DMS114 treated with DMSO at 0.1 percent for 48 hours (cell line): Measurements from ENCODE around the gene DTD1.
"Not testable (repeated sequence)": the region's sequence is repeated elsewhere in the genome, so short reads cannot be mapped to it uniquely, and the experiment has no call there.

ENCODE experiments used
- DNase-seq: peaks from one replicate; lab custom pipeline; 2025; ENCODE audit not compliant: unreplicated experiment; lab: John Stamatoyannopoulos, UW

Gene DTD1

DNA sequence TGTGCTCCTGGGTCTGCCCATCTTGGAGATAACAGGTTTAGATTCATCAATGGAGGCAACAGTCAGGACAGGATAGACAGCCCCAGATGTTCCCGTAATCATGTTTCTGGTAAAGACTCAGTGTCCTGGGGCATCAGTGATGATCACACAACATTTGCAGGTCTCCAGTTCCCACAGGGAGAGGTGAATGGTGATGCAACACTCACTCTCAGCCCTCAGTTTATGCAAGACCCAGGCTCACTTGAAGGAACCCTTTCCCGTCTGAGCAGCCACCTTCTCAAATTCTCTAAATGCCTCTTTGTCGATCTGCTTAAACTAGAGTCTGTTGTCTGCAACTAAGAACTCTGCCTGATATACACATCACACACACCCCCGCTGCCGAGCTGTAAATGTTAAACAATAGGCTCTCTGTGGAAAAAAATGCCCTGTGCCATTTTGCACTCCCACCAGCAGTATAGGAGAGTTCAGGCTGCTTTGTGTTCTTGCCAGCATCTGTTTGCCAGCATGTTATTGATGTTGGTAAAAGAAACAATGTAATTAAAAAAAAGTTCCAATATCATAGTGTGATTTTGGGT, 195.6 kb downstream of the DTD1 start:
- no peak for DNase-seq

DNA sequence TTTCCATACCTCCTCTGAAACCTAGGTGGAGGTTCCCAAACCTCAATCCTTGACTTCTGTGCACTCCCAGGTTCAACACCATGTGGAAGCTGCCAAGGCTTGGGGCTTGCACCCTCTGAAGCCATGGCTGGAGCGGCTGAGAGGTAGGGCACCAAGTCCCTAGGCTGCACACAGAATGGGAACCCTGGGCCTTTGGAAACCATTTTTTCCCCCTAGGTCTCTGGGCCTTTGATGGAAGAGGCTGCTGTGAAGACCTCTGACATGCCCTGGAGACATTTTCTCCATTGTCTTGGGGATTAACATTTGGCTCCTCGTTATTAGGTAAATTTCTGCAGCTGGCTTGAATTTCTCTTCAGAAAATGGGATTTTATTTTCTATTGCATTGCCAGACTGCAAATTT, 199.2 kb downstream of the DTD1 start:
- not testable (repeated sequence) for DNase-seq

DNA sequence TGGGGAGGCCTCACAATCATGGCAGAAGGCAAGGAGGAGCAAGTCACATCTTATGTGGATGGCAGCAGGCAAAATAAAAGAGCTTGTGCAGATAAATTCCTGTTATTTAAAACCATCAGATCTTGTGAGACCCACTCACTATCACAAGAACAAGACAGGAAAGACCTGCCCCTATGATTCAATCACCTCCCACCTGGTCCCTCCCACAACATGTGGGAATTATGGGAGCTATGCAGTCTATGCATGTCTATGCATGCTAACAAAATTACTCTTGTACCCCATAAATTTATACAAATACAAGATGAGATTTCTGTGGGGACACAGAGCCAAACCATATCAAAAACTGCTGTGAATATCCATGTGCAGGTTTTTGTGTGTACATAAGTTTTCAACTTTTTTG, 200.2 kb downstream of the DTD1 start:
- DNase-seq, result no peak

DNA sequence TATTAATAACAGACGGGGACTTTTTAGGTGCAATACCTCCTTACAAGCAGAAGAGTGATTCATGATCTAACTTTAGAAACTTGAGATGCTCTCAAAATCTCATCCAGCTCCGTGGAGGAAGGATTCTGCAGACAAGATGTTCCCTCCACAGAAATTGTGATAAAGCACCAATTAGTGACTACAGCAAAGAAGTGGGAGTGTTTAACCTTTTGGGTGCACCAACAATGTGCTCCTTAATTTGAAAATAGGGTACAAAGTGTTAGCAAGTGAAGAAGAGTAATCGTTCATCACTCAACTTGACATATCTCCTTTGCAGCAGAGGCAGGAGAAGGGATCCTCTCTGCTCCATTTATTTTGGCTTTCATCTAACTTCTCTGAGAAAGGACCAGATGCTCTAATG, 202.9 kb downstream of the DTD1 start:
- DNase-seq, result no peak

DNA sequence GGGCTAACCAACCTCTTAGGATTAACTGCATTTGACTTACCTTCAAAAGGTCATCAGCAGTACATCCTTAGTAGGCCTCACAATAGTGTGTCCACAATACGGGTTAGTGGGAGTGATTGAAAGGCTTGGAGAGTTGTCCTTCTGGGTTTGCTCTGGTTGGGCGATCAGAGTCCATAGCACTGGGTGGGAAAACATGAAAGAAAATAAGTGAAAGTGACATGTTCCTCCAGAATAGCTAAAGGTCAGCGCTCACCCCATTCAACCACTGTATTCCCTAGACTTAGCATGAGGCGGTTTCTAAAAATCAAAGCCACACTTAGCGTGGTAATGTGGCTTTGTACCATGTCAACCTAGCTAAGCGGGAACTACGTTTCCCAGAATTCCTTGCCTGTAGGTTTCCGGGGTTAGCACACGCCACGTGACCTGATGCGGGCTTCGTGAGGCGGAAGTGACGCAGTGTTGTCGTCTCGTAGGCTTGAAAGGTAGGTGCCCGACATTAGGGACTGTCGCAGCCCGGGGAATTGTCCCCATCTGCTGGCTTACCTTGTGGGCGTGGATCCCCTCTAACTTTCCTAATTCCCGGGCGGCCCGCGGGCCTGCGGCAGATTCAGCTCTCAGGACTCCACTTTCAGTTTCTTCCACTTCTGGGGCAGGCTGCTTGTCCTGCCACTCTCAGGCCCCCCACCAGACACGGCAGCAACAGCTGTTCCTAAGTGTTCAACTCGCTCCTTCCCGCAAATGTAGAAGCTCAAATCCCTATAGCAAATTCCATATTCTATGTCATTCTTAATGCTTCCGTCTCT, 206.0 kb downstream of the DTD1 start:
- DNase-seq, result peak; percentile 86

DNA sequence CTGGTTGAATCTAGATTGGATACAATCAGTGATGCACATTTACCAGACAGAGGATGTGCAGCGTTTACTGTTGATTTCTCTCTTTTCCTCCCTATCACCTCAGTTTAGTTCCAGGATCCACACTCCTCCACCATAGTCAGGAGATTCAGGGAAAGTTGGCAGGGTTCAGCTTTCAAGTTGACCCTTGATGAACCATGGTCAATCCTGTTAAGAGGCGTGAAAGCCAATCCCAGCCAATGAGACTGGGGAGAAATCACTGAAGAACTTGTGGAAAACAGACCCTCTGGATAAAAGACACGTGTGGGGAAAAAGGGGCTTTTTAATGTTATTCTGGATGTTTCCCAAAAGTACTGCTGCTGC, 206.6 kb downstream of the DTD1 start:
- DNase-seq, result no peak

DNA sequence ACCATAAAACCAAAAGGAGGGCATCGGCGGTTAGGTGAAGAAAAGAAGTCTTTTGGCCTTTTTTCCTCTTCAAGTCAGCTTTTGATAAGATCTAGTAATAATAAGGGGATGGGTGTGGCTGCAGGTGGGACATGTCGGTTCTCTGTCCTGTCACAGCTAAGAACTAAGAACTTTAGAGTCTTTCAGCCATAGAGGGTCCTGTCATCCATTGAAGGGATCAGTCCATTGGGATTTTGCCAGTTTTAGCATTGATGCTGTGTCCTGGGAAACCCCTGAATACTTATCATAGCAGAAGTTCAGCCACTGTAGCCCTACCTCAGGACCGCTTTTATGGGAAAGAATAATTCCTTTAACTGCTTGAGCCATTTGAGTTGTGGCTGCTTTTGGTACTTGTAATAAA, 207.5 kb downstream of the DTD1 start:
- DNase-seq, result no peak

DNA sequence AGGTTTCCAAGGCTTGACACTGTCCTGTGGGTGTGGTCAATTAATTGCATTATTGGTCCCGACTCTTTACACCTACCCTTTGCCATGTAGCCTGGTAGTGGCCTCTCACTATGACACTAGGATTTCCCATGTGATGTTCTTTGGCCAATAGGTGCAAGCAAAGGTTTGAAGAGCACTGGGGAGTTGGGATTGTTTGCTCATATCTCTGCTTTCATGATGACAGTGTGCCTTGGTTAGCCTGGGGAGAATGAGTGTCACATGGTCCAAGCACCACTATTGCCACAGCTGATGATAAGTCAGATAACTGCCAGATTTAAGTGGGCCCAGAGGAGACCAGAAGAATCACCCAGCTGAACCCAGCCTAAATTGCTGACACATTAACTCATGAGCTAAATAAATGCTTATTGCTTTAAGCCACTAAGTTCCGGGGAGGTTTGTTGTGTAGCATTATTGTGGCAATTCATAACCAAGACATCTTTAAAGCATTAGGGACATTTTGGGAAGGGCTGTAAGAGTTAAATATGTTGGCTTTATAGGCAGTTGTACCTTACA, 208.5 kb downstream of the DTD1 start:
- DNase-seq, result no peak

DNA sequence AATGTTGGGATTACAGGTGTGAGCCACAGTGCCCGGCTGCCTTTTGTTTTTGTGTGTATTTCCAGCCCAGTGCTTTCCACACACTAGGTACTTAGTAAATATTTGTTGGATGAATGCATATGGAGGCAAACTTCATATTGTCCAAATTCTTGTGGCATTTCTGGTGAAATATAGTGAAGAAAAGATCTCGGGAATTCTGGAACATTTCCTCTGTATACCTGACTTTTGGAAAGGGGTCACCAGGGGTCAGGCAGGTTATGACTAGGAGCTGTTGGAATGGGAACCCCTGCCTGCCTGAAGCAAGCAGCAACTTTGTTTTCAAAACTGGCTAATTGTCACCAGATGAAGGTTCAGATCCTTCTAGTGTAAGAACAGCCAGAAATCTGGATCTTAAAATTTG, 213.7 kb downstream of the DTD1 start:
- DNase-seq, result no peak

DNA sequence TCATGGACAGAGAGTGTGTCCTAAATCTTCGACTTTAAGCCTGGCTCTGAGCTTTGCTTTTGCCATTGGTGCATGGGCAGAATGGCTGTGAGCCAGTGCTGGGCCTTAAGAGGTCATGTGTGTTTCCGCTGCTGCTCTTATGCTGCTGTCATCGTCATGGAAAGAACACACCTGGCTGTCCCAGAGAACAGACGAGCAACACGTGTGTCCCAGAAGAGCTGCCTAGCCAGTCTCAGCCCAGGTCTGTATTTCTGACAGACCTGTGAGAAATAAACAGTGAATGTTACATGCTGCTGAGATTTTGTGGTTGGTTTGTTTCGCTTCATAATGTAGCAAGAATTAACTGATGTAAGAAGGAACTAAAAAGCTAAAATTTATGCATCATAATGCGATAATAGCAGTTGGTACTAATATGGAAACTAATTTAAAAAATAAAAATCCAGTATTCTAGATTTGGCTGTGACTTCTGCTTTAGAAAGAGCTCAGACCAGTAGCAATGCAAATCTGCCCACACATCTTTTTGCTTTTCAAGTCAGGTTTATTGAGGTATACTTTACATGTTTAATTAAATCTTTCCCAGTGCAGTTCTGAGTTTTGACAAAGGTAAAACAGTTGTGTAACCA, 214.3 kb downstream of the DTD1 start:
- DNase-seq, result no peak

DNA sequence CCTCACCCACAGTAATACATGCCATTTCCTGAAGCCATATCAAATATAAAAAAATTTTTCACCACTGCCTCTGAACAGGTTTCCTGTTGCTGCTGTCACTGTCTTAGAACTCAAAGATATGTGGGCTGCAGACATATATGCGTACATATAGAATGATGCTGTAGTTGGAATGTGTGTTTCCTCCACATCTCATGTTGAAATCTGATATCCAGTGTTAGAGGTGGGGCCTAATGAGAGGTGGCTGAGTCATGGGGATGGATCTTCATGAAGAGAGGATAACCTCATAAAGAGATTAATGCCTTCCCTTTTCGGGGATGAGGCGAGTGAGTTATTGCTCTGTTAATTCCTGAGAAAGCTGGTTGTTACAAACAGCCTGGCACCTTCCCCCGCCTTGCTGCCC, 218.0 kb downstream of the DTD1 start:
- no peak for DNase-seq

DNA sequence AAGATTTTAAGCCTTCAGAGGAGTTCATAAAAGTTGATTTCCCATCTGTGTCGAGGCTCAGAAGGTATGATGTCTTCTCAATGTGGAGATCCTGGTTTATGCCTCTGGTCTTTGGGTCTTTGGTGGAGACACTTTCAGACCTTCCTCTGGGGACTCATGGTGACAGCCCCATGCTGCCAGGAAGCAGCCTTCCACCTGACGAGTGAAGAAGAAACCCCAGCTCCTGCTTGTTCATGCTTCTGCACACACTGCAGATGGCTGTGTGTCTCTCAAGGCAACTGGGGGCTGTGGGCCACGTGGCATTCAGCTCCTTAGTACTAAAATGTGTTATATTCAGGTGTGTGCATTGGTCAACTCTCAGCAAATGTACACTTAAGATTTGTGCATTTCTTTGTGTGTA, 220.9 kb downstream of the DTD1 start:
- DNase-seq, result no peak

DNA sequence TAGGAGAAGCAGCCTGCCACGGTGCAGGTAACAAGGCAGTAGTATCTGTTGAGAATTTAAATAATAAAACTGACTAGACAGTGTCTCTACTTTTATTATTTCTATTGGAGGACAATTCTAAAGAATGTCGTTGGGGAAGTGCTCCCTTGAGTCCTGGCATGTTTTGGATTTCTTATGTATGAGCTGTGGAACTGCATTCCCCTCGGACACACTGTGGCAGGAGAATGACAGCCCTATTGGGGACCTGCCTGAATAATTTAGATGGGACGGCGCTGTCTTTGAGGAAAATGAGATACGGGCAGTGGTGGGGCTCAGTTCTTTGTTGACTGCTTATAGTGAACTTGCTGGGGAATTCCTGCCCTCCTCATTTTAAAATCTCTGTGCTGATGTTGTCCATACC, 223.3 kb downstream of the DTD1 start:
- no peak for DNase-seq

DNA sequence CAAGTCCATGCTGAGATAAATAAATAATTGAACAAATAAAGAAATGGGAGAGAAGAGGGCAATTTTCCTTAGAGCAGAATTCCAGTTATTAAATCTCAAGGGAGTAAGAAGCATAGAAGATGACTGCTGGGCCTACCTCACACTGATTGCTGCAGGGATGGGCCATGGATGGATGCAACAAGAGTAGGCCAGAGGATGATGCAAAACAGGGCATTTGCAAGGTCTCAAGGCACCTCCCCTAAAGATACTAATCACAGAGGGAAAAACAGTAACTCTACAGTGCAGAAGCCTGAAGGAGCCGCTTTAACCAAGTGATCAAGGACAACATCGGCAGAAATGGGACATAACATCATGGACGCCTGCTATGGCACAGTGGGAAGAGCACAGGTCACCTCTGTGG, 224.1 kb downstream of the DTD1 start:
- DNase-seq, result no peak

DNA sequence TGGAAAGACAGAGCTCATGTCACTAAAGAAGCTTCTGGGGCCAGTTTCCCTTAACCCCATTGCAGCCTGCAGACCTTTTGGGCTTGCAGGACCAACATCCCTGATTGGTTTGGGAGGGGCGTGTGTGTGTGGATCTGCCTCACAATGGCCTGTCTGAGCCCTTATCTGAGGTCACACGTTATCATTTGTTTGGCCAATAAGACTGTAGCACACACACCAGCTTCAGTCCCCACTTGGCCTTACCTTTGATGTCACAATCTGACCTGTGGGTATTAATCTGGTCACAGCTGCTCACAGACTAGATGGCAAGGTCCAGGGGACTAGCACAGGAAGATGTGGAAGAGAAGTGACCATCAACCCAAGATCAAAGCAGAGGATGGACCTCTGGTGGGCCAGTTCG, 225.6 kb downstream of the DTD1 start, which contains the start of gene SCP2D1:
Gene SCP2D1, plus strand, starts transcription at position 301 of the 400 bp plus-strand sequence. Its CDS starts 33 bp downstream, at position 334.
- DNase-seq, result no peak

DNA sequence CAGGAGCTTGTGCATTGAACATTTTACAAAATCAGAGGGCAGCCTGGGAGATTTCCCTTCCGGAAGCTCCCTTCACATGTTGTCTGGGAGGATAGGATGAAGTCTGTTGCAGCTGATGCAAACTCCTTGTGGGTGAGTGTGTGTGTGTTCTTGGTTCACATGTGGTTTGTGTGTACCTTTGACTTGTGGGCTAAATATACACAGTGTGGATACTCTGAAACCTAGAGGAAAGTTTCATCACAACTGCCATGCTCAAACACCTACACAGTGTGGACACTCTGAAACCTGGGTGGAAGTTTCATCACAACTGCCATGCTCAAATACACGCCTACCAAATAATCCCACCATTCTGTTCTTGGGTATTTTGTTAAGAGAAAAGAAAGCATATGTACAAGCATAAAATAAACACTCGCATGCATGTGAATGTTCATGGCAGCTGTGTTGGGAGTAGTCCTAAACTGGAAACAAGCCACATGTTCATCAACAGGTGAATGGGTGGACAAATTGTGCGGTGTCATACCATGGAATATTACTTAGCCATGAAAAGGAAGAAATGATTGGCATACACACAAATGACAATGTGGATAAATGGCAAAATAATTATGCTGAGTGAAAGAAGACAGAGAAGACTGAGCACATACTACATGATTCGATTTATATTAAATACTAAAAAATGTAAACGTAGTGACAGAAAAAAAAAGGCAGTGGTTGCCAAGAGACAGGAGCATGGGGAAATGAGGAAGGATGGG, 227.5 kb downstream of the DTD1 start:
- no peak for DNase-seq
